GM23248 (cell line): ENCODE measurements around the gene B3GNT5.

Source experiments
- EZH2 ChIP-seq: fragments of 200-600 bp; sonication (generic); IDR thresholded peaks from 2 replicates; pipeline ENCODE4 v1.6.1; 2018; ENCODE audit warnings: antibody characterized with exemption, mild to moderate bottlenecking; ENCODE audit not compliant: insufficient read depth, poor library complexity, severe bottlenecking
- EZH2phosphoT487 ChIP-seq: fragments of 200-600 bp; sonication (generic); IDR thresholded peaks from 2 replicates; pipeline ENCODE4 v1.6.1; 2018; ENCODE audit warnings: antibody characterized with exemption, moderate library complexity, mild to moderate bottlenecking, low read depth; ENCODE audit not compliant: insufficient read depth

DNA sequence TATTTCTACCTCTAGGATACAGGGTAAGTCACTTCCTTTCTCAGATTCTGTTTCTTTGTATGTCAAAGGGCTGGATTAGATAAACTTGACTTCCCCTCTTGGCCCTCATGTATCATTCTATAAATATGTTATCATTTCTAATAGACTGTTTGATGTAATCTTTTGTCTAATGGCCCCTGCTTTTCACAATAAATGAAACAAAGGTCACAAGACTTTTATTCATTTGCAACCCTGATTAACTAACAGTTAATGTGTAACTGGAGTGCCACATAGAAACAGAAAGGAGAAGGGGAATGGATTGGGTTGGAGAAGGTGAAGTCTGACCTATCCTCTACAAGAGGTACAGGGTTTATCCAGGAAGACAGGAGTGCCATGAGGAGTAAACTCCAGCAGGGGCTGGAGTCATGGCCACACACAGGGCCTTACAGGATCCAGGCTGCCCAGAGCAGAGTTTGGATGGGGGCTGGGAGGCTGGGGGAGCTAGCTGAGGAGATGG, 8.0 kb upstream of the B3GNT5 start:
- TF ChIP-seq EZH2, result no peak
- no peak for TF ChIP-seq EZH2phosphoT487
